ENCODE measurements around the gene TRIM33.

DNA sequence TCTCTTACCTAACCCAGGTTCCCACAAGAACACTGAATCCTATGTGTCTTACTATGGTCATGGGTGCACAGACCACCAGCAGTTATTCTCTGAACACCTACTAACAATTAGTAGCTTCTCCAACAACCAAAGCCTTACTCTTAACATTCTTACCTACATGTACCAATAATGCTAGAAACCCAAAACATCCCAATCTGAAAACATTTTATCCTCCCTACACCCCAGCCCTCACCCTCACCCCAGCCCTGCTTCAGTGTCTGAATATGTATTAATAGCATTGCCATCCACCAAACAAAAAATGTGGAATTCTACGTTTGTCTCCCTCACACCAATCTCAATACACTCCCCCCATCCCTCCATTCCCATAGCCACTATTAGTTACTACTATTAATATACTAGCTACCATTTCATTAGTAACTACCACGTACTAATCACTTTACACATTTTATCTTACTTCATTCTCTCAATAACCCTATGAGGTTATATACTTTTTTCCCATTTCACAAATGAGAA is 2.6 kb downstream of the TRIM33 start:
- TF ChIP-seq, protein P1, sequence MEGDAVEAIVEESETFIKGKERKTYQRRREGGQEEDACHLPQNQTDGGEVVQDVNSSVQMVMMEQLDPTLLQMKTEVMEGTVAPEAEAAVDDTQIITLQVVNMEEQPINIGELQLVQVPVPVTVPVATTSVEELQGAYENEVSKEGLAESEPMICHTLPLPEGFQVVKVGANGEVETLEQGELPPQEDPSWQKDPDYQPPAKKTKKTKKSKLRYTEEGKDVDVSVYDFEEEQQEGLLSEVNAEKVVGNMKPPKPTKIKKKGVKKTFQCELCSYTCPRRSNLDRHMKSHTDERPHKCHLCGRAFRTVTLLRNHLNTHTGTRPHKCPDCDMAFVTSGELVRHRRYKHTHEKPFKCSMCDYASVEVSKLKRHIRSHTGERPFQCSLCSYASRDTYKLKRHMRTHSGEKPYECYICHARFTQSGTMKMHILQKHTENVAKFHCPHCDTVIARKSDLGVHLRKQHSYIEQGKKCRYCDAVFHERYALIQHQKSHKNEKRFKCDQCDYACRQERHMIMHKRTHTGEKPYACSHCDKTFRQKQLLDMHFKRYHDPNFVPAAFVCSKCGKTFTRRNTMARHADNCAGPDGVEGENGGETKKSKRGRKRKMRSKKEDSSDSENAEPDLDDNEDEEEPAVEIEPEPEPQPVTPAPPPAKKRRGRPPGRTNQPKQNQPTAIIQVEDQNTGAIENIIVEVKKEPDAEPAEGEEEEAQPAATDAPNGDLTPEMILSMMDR (IDR thresholded peaks at IDR 0.05): no peak
- TF ChIP-seq EZH2phosphoT487 (IDR thresholded peaks at IDR 0.05): no peak

Measured in neural progenitor cell (in vitro differentiated cells).